BLaER1 (cell line): Measurements from ENCODE around the gene IGFBP1.

Experiments used
- H3K27ac ChIP-seq: shearing (Covaris generic); formaldehyde crosslinking; 2 replicates; pipeline ENCODE4 v1.8.1; 2022
- H3K27me3 ChIP-seq: shearing (Covaris generic); formaldehyde crosslinking; 2 replicates; pipeline ENCODE4 v1.8.1; 2022
- H3K36me3 ChIP-seq: shearing (Covaris generic); formaldehyde crosslinking; 2 replicates; pipeline ENCODE4 v1.8.1; 2022
- H3K4me1 ChIP-seq: shearing (Covaris generic); formaldehyde crosslinking; 2 replicates; pipeline ENCODE4 v1.8.1; 2022
- H3K4me2 ChIP-seq: shearing (Covaris generic); formaldehyde crosslinking; 2 replicates; pipeline ENCODE4 v1.8.1; 2022
- H3K4me3 ChIP-seq: shearing (Covaris generic); formaldehyde crosslinking; 2 replicates; pipeline ENCODE4 v1.8.1; 2022
- H3K9ac ChIP-seq: shearing (Covaris generic); formaldehyde crosslinking; 2 replicates; pipeline ENCODE4 v1.8.1; 2022
- H3K9me3 ChIP-seq: shearing (Covaris generic); formaldehyde crosslinking; 2 replicates; pipeline ENCODE4 v1.8.1; 2022
- H4K20me1 ChIP-seq: shearing (Covaris generic); formaldehyde crosslinking; 2 replicates; pipeline ENCODE4 v1.8.1; 2022
- Cebpa-rat ChIP-seq: shearing (Covaris generic); IDR thresholded peaks from 2 replicates; pipeline ENCODE4 v1.8.1; 2022

Gene IGFBP1

GRCh38 chr7:45918556-45918955, 30.3 kb downstream of the IGFBP1 start:
- Histone ChIP-seq H3K27me3 (peaks cover 56% of the 10 kb centered on the region), H4K20me1 (peaks cover 8% of the 10 kb centered on the region; the same call in 1 of the 2 replicates), H3K27ac (no peak overlapping the region), H3K4me1 (peaks cover 28% of the 10 kb centered on the region), H3K9ac (no peak overlapping the region), H3K4me2 (no peak overlapping the region), H3K9me3 (no peaks in the 10 kb centered on the region; the same call in 1 of the 2 replicates), H3K36me3 (no peaks in the 10 kb centered on the region), H3K4me3 (no peak overlapping the region)
- no peak for TF ChIP-seq Cebpa-rat

GRCh38 chr7:45919231-45919784, 31.0 kb downstream of the IGFBP1 start:
- Histone ChIP-seq H3K36me3 (no peaks in the 10 kb centered on the region), H3K4me3 (no peak overlapping the region), H3K27me3 (peaks cover 56% of the 10 kb centered on the region), H4K20me1 (peaks cover 8% of the 10 kb centered on the region; the same call in 1 of the 2 replicates), H3K9ac (no peak overlapping the region), H3K27ac (no peak overlapping the region), H3K4me1 (peaks cover 28% of the 10 kb centered on the region), H3K9me3 (no peaks in the 10 kb centered on the region; the same call in 1 of the 2 replicates), H3K4me2 (no peak overlapping the region)
- TF ChIP-seq Cebpa-rat, result no peak

GRCh38 chr7:45919993-45920459, 31.7 kb downstream of the IGFBP1 start:
- H3K9ac ChIP-seq, result no peak overlapping the region
- peaks cover 56% of the 10 kb centered on the region for H3K27me3 ChIP-seq

GRCh38 chr7:45920502-45921380, 32.5 kb downstream of the IGFBP1 start, which contains the start of gene IGFBP3:
Gene IGFBP3, minus strand, starts transcription at chr7:45921272. Its CDS starts 132 bp downstream, at chr7:45921140.
- Histone ChIP-seq H3K4me3 (peak within 1 kb of the TSS; percentile 65), H3K4me2 (peak within 1 kb of the TSS; percentile 85), H4K20me1 (peaks cover 8% of the 10 kb centered on the region; the same call in 1 of the 2 replicates), H3K9ac (no peak within 1 kb of the TSS), H3K27me3 (peaks cover 56% of the 10 kb centered on the region), H3K9me3 (no peaks in the 10 kb centered on the region; the same call in 1 of the 2 replicates), H3K36me3 (no peaks in the 10 kb centered on the region), H3K27ac (no peak within 1 kb of the TSS), H3K4me1 (peaks cover 27% of the 10 kb centered on the region)
- TF ChIP-seq Cebpa-rat, result no peak

More at GRCh38 chr7:45919993-45920459, 31.7 kb downstream of the IGFBP1 start:
- TF ChIP-seq Cebpa-rat, result no peak
- Histone ChIP-seq H3K4me1 (peaks cover 28% of the 10 kb centered on the region), H3K9me3 (no peaks in the 10 kb centered on the region; the same call in 1 of the 2 replicates), H3K36me3 (no peaks in the 10 kb centered on the region), H3K27ac (no peak overlapping the region), H3K4me3 (peak overlapping the region; percentile 65), H4K20me1 (peaks cover 8% of the 10 kb centered on the region; the same call in 1 of the 2 replicates), H3K4me2 (peak overlapping the region; percentile 85)

GRCh38 chr7:45921381-45921698, 33.1 kb downstream of the IGFBP1 start:
- TF ChIP-seq Cebpa-rat, result no peak
- H3K4me2 ChIP-seq, result peak overlapping the region; percentile 85
- H3K36me3 ChIP-seq, result no peaks in the 10 kb centered on the region
- H3K4me1 ChIP-seq, result peaks cover 22% of the 10 kb centered on the region
- no peak overlapping the region for H3K27ac ChIP-seq
- H4K20me1 ChIP-seq, result peaks cover 8% of the 10 kb centered on the region; the same call in 1 of the 2 replicates
- H3K4me3 ChIP-seq, result peak overlapping the region; percentile 65
- H3K9me3 ChIP-seq, result no peaks in the 10 kb centered on the region; the same call in 1 of the 2 replicates
- no peak overlapping the region for H3K9ac ChIP-seq
- peaks cover 56% of the 10 kb centered on the region for H3K27me3 ChIP-seq

GRCh38 chr7:45921699-45922519, 33.6 kb downstream of the IGFBP1 start:
- Histone ChIP-seq H3K4me1 (peaks cover 22% of the 10 kb centered on the region), H3K36me3 (no peaks in the 10 kb centered on the region), H3K4me3 (peak overlapping the region; percentile 65; the same call in 1 of the 2 replicates), H3K9me3 (no peaks in the 10 kb centered on the region; the same call in 1 of the 2 replicates), H3K9ac (no peak overlapping the region), H3K4me2 (peak overlapping the region; percentile 85; the same call in 1 of the 2 replicates), H3K27me3 (peaks cover 56% of the 10 kb centered on the region), H4K20me1 (peaks cover 8% of the 10 kb centered on the region; the same call in 1 of the 2 replicates), H3K27ac (no peak overlapping the region)
- TF ChIP-seq Cebpa-rat, result no peak

- H3K27me3 ChIP-seq, result peaks cover 54% of the 10 kb centered on the region
- H3K9me3 ChIP-seq, result no peaks in the 10 kb centered on the region; the same call in 1 of the 2 replicates
- TF ChIP-seq Cebpa-rat, result no peak
- no peak overlapping the region for H3K27ac ChIP-seq
- H4K20me1 ChIP-seq, result peaks cover 8% of the 10 kb centered on the region; the same call in 1 of the 2 replicates
- no peak overlapping the region for H3K4me3 ChIP-seq
- no peak overlapping the region for H3K9ac ChIP-seq
- H3K4me1 ChIP-seq, result peaks cover 22% of the 10 kb centered on the region
- H3K36me3 ChIP-seq, result no peaks in the 10 kb centered on the region
- H3K4me2 ChIP-seq, result peak overlapping the region; percentile 27
These were observed 34.5 kb downstream of the IGFBP1 start for GRCh38 chr7:45922810-45923209.

- no peak overlapping the region for H3K4me3 ChIP-seq
- H3K4me2 ChIP-seq, result peak overlapping the region; percentile 27; the same call in 1 of the 2 replicates
- no peak overlapping the region for H3K27ac ChIP-seq
These were observed 35.0 kb downstream of the IGFBP1 start for GRCh38 chr7:45923290-45923689.

GRCh38 chr7:45923818-45924217, 35.5 kb downstream of the IGFBP1 start:
- Histone ChIP-seq H3K9me3 (no peaks in the 10 kb centered on the region; the same call in 1 of the 2 replicates), H3K4me1 (peaks cover 22% of the 10 kb centered on the region), H3K27ac (no peak overlapping the region), H3K9ac (no peak overlapping the region), H3K4me2 (no peak overlapping the region), H3K36me3 (no peaks in the 10 kb centered on the region), H3K27me3 (peaks cover 44% of the 10 kb centered on the region), H4K20me1 (peaks cover 8% of the 10 kb centered on the region; the same call in 1 of the 2 replicates), H3K4me3 (no peak overlapping the region)
- TF ChIP-seq Cebpa-rat, result no peak

More at GRCh38 chr7:45923290-45923689, 35.0 kb downstream of the IGFBP1 start:
- Histone ChIP-seq H3K4me1 (peaks cover 22% of the 10 kb centered on the region), H3K9me3 (no peaks in the 10 kb centered on the region; the same call in 1 of the 2 replicates), H3K9ac (no peak overlapping the region), H3K36me3 (no peaks in the 10 kb centered on the region), H3K27me3 (peaks cover 49% of the 10 kb centered on the region), H4K20me1 (peaks cover 8% of the 10 kb centered on the region; the same call in 1 of the 2 replicates)
- TF ChIP-seq Cebpa-rat, result no peak
